Upper lobe of left lung (tissue), 6 donors: Measurements from ENCODE around the gene ARNT2. TPM values are rescaled to one million over a fixed set of nuclear protein-coding genes. Genes with fewer than 3 reads are reported as not detected.

Experiments
- ATAC-seq, 2 donors: fragments of 200-7000 bp; cut with Tn5 transposase; one replicate each; pipeline ENCODE4 v1.9.1; 2022; ENCODE audit warnings: mild to moderate bottlenecking in 2 of 2, moderate library complexity in 2 of 2; ENCODE audit not compliant: low FRiP score in 2 of 2
- DNase-seq, 2 donors: peaks; one replicate each; pipeline ENCODE4 v3.0.0-alpha.2; 2019 to 2020
- H3K27ac ChIP-seq, 4 donors: fragments of 200-600 bp; sonication (generic); one replicate each; pipeline ENCODE4 v1.5.1; 2016 to 2019
- H3K27me3 ChIP-seq, 4 donors: fragments of 200-600 bp; sonication (generic); one replicate each; pipeline ENCODE4 v1.5.1; 2017 to 2019
- H3K36me3 ChIP-seq, 4 donors: fragments of 200-600 bp; sonication (generic); one replicate each; pipeline ENCODE4 v1.5.1; 2016 to 2019
- H3K4me1 ChIP-seq, 4 donors: fragments of 200-600 bp; sonication (generic); one replicate each; pipeline ENCODE4 v1.5.1; 2018 to 2019
- H3K4me3 ChIP-seq, 4 donors: fragments of 200-600 bp; sonication (generic); one replicate each; pipeline ENCODE4 v1.5.1; 2017 to 2019; ENCODE audit warnings: mild to moderate bottlenecking in 2 of 4, moderate library complexity in 1 of 4
- H3K9me3 ChIP-seq, 4 donors: fragments of 200-600 bp; sonication (generic); one replicate each; pipeline ENCODE4 v1.5.1; 2018 to 2019
- CTCF ChIP-seq, 6 experiments: fragments of 450-650 bp in 4 of 6; fragments of 200-600 bp in 2 of 6; sonication (generic) in 2 of 6; IDR thresholded peaks; one replicate each; pipeline ENCODE4 v1.5.1; 2016 to 2019; ENCODE audit warnings: antibody characterized with exemption in 6 of 6
- EP300 ChIP-seq, 4 donors: sonication (generic); formaldehyde crosslinking; IDR thresholded peaks; one replicate each; pipeline ENCODE4 v1.5.1; 2017; ENCODE audit warnings: antibody characterized with exemption in 4 of 4, control low read depth in 2 of 4
- POLR2A ChIP-seq, 4 donors: fragments of 450-650 bp; IDR thresholded peaks; one replicate each; pipeline ENCODE4 v1.5.1; 2016 to 2017; ENCODE audit warnings: antibody characterized with exemption in 4 of 4, mild to moderate bottlenecking in 2 of 4
- POLR2AphosphoS5 ChIP-seq, 2 donors: sonication (generic); formaldehyde crosslinking; IDR thresholded peaks; one replicate each; pipeline ENCODE4 v1.5.1; 2017; ENCODE audit warnings: antibody characterized with exemption in 2 of 2
- WGBS, 2 donors: methylation state at CpG; one replicate each; pipeline ENCODE4 v1.1.5; 2017 to 2018; 5-methylcytosine and 5-hydroxymethylcytosine counted together
- total RNA-seq, 6 donors: library from RNA; depleted of rRNA in 4 of 6; stranded (reverse); fragments of >200 nt in 4 of 6; gene quantifications; one replicate each; pipeline versions ENCODE4 v1.1.0 to v1.2.1, GENCODE V29; 2016 to 2021
- donor health status: DM: no; HTN: no; CAD: no; lungs with moderate emphysema.
- donor health status: DM: no; HTN: yes; CAD: no; lungs with severe emphysema.

The ARNT2 gene
- total RNA-seq, 6 donors from 2014 or later, result 4.7 to 26.9 (median 8.4) TPM

GRCh38 chr15:80444680-80445251 lies 40.6 kb downstream of the ARNT2 start:
- H3K4me1 ChIP-seq, result peaks cover 0 to 3% (median 0%) of the 10 kb centered on the region in 4 donors
- TF ChIP-seq CTCF (IDR thresholded peaks at IDR 0.05) (no peak), POLR2A (IDR thresholded peaks at IDR 0.05) (no peak), POLR2AphosphoS5 (IDR thresholded peaks at IDR 0.05) (no peak), EP300 (IDR thresholded peaks at IDR 0.05) (no peak)

GRCh38 chr15:80445300-80446041 lies 41.3 kb downstream of the ARNT2 start:
- H3K27ac ChIP-seq, result no peak overlapping the region
- ATAC-seq, result peak; percentile 9 to 13
- WGBS, 2 donors, result 91 to 92% methylated on average over 12 to 13 of the region's 13 CpGs
- H3K27me3 ChIP-seq, result no peaks in the 10 kb centered on the region
- H3K4me1 ChIP-seq, result peaks cover 0 to 10% (median 5%) of the 10 kb centered on the region in 4 donors
- no peak overlapping the region for H3K4me3 ChIP-seq
- no peaks in the 10 kb centered on the region for H3K36me3 ChIP-seq
- no peak for TF ChIP-seq POLR2AphosphoS5 (IDR thresholded peaks at IDR 0.05)
- TF ChIP-seq EP300 (IDR thresholded peaks at IDR 0.05), result no peak
- TF ChIP-seq CTCF (IDR thresholded peaks at IDR 0.05), result no peak
- no peak for TF ChIP-seq POLR2A (IDR thresholded peaks at IDR 0.05)
- no peaks in the 10 kb centered on the region for H3K9me3 ChIP-seq
- peak in 1 of 2 donors; percentile 29 for DNase-seq

More at GRCh38 chr15:80444680-80445251, 40.6 kb downstream of the ARNT2 start:
- 97% methylated on average over 4 of the region's 4 CpGs for WGBS, 2 donors
- ATAC-seq (peak in 1 of 2 donors; percentile 29), DNase-seq (no peak)
- no peaks in the 10 kb centered on the region for H3K9me3 ChIP-seq
- no peak overlapping the region for H3K27ac ChIP-seq
- no peak overlapping the region for H3K4me3 ChIP-seq
- H3K36me3 ChIP-seq, result no peaks in the 10 kb centered on the region
- H3K27me3 ChIP-seq, result no peaks in the 10 kb centered on the region

GRCh38 chr15:80447077-80447476 lies 42.9 kb downstream of the ARNT2 start:
- Histone ChIP-seq H3K36me3 (no peaks in the 10 kb centered on the region), H3K4me1 (peaks cover 7 to 19% (median 15%) of the 10 kb centered on the region in 4 donors), H3K27ac (no peak overlapping the region), H3K9me3 (no peaks in the 10 kb centered on the region), H3K27me3 (no peaks in the 10 kb centered on the region), H3K4me3 (no peak overlapping the region)
- TF ChIP-seq CTCF (IDR thresholded peaks at IDR 0.05) (no peak), POLR2AphosphoS5 (IDR thresholded peaks at IDR 0.05) (no peak)
- ATAC-seq (no peak), DNase-seq (no peak)

- peaks cover 7 to 19% (median 16%) of the 10 kb centered on the region in 4 donors for H3K4me1 ChIP-seq
- H3K9me3 ChIP-seq, result no peaks in the 10 kb centered on the region
- peak overlapping the region in 1 of 4 donors; percentile 18 for H3K27ac ChIP-seq
- H3K36me3 ChIP-seq, result no peaks in the 10 kb centered on the region
- TF ChIP-seq POLR2AphosphoS5 (IDR thresholded peaks at IDR 0.05) (no peak), POLR2A (IDR thresholded peaks at IDR 0.05) (no peak), EP300 (IDR thresholded peaks at IDR 0.05) (no peak), CTCF (IDR thresholded peaks at IDR 0.05) (no peak)
- 67 to 74% methylated on average over 5 of the region's 5 CpGs for WGBS, 2 donors
- ATAC-seq (no peak), DNase-seq (no peak)
- no peak overlapping the region for H3K4me3 ChIP-seq
- H3K27me3 ChIP-seq, result no peaks in the 10 kb centered on the region
Observed at GRCh38 chr15:80449825-80450224, 45.6 kb downstream of the ARNT2 start.
